A549 (cell line): ENCODE results near the gene AFF2. TPM values are rescaled to one million over a fixed set of nuclear protein-coding genes. Genes with fewer than 3 reads are reported as not detected.

ENCODE experiments used
- ATAC-seq, 2 experiments: fragments of 200-7000 bp in 1 of 2; fragments of >200 bp in 1 of 2; cut with Nextera tagmentation in 1 of 2; cut with Tn5 transposase in 1 of 2; 3 replicates each; pipeline versions ENCODE4 v1.8.0 to v1.9.1; 2018 to 2020; ENCODE audit warnings: mild to moderate bottlenecking in 1 of 2, moderate library complexity in 1 of 2
- CTCF ChIA-PET: fragments of 300-600 bp; sonication (Branson Sonifier 250); formaldehyde crosslinking; extraction: SDS; loops from one replicate; lab custom pipeline; 2021; ENCODE audit warnings: antibody characterized with exemption, inconsistent platforms; lab: Yijun Ruan, JAX
- POLR2A ChIA-PET: fragments of 350-600 bp; formaldehyde crosslinking; extraction: SDS; loops from one replicate; lab custom pipeline; 2021; ENCODE audit warnings: antibody characterized with exemption, inconsistent platforms; lab: Yijun Ruan, JAX
- DNase-seq, 2 experiments: peaks; one replicate each; pipeline versions ENCODE4 v3.0.0 to v3.0.0-alpha.2; 2011 to 2016; ENCODE audit warnings: low read depth in 1 of 2, low spot score in 1 of 2
- FAIRE-seq: peaks from 2 replicates; lab custom pipeline; 2011; peaks lifted over from hg19 to GRCh38; lab: Jason Lieb, UNC
- H3K27ac ChIP-seq, 2 experiments: fragments of >200 bp; sonication (Bioruptor Twin); formaldehyde crosslinking; 3 replicates each; pipeline ENCODE4 v1.5.1; 2016 to 2017
- H3K4me1 ChIP-seq: fragments of >200 bp; sonication (Bioruptor Twin); formaldehyde crosslinking; 3 replicates; pipeline ENCODE4 v1.6.1; 2016
- H3K4me2 ChIP-seq: fragments of >200 bp; sonication (Bioruptor Twin); formaldehyde crosslinking; 3 replicates; pipeline ENCODE4 v1.6.1; 2016
- H3K4me3 ChIP-seq: fragments of >200 bp; sonication (Bioruptor Twin); formaldehyde crosslinking; 3 replicates; pipeline ENCODE4 v1.5.1; 2016
- H3K9me3 ChIP-seq: fragments of >200 bp; sonication (Bioruptor Twin); formaldehyde crosslinking; 3 replicates; pipeline ENCODE4 v1.6.1; 2016
- BHLHE40 ChIP-seq: IDR thresholded peaks from 2 replicates; pipeline ENCODE4 v1.6.1; 2012; ENCODE audit warnings: low read depth, low read length, inconsistent platforms
- CBX8 ChIP-seq: fragments of 200-600 bp; sonication (generic); IDR thresholded peaks from 2 replicates; pipeline ENCODE4 v1.6.1; 2016
- CHD2 ChIP-seq: fragments of 150-350 bp; IDR thresholded peaks from 2 replicates; pipeline ENCODE4 v1.6.1; 2014; ENCODE audit warnings: low read length; ENCODE audit not compliant: partially characterized antibody
- CHD4 ChIP-seq: fragments of 200-600 bp; sonication (generic); IDR thresholded peaks from 2 replicates; pipeline ENCODE4 v1.6.1; 2016; ENCODE audit warnings: antibody characterized with exemption, mild to moderate bottlenecking, borderline replicate concordance
- CTCF ChIP-seq: fragments of >200 bp; sonication (Bioruptor Twin); formaldehyde crosslinking; IDR thresholded peaks from 3 replicates; pipeline ENCODE4 v1.5.1; 2016
- ESRRA ChIP-seq: fragments of 150-350 bp; IDR thresholded peaks from 2 replicates; pipeline ENCODE4 v1.6.1; 2014; ENCODE audit warnings: mild to moderate bottlenecking, low read length, borderline replicate concordance
- FOSB ChIP-seq: fragments of 250-450 bp; sonication (Bioruptor Pico); IDR thresholded peaks from 2 replicates; pipeline ENCODE4 v1.5.0; 2020; ENCODE audit warnings: mild to moderate bottlenecking, moderate library complexity
- GATA3 ChIP-seq: IDR thresholded peaks from 2 replicates; pipeline ENCODE4 v1.6.1; 2012; ENCODE audit warnings: borderline replicate concordance
- HES2 ChIP-seq: fragments of >200 bp; sonication (Bioruptor Twin); formaldehyde crosslinking; IDR thresholded peaks from 2 replicates; pipeline ENCODE4 v1.6.1; 2016
- HEYL ChIP-seq: fragments of 250-450 bp; sonication (Bioruptor Pico); IDR thresholded peaks from 2 replicates; pipeline ENCODE4 v1.8.0; 2021; ENCODE audit warnings: mild to moderate bottlenecking, moderate library complexity
- HOXA7 ChIP-seq: fragments of 250-450 bp; sonication (Bioruptor Pico); IDR thresholded peaks from 2 replicates; pipeline ENCODE4 v1.5.0; 2020; ENCODE audit warnings: mild to moderate bottlenecking, moderate library complexity
- HOXB13 ChIP-seq: fragments of 250-450 bp; sonication (Bioruptor Pico); IDR thresholded peaks from 2 replicates; pipeline ENCODE4 v1.5.0; 2020; ENCODE audit warnings: low read depth, mild to moderate bottlenecking, moderate library complexity
- KDM1A ChIP-seq: fragments of 200-600 bp; sonication (generic); IDR thresholded peaks from 2 replicates; pipeline ENCODE4 v1.6.1; 2016; ENCODE audit warnings: low read depth, mild to moderate bottlenecking
- KDM5A ChIP-seq: fragments of 200-600 bp; sonication (generic); IDR thresholded peaks from 2 replicates; pipeline ENCODE4 v1.6.1; 2016; ENCODE audit warnings: antibody characterized with exemption, mild to moderate bottlenecking
- MAX ChIP-seq: IDR thresholded peaks from 2 replicates; pipeline ENCODE4 v1.6.1; 2012
- MAZ ChIP-seq: fragments of 150-350 bp; IDR thresholded peaks from 2 replicates; pipeline ENCODE4 v1.6.1; 2014; ENCODE audit warnings: antibody characterized with exemption, low read depth, low read length, borderline replicate concordance
- NFE2L2 ChIP-seq: fragments of 150-350 bp; conservative IDR thresholded peaks from 2 replicates; pipeline ENCODE4 v1.6.1; 2014; ENCODE audit warnings: low read length
- NPAS2 ChIP-seq: fragments of 250-450 bp; sonication (Bioruptor Pico); IDR thresholded peaks from 2 replicates; pipeline ENCODE4 v1.8.0; 2022; ENCODE audit warnings: mild to moderate bottlenecking, moderate library complexity, borderline replicate concordance
- POLR2A ChIP-seq: IDR thresholded peaks from 2 replicates; pipeline ENCODE4 v1.6.1; 2012; ENCODE audit warnings: mild to moderate bottlenecking, low read length
- POLR2AphosphoS2 ChIP-seq: conservative IDR thresholded peaks from 2 replicates; pipeline ENCODE4 v1.6.1; 2012; ENCODE audit warnings: low read length, improper control_type of control experiment, inconsistent platforms
- RARB ChIP-seq: fragments of 250-450 bp; sonication (Bioruptor Pico); IDR thresholded peaks from 2 replicates; pipeline ENCODE4 v1.8.0; 2021; ENCODE audit warnings: mild to moderate bottlenecking, moderate library complexity
- RFX5 ChIP-seq: fragments of 450-650 bp; IDR thresholded peaks from 2 replicates; pipeline ENCODE4 v1.7.1; 2014; ENCODE audit warnings: antibody characterized with exemption, mild to moderate bottlenecking, moderate library complexity
- SMC3 ChIP-seq: fragments of >200 bp; sonication (Bioruptor Twin); formaldehyde crosslinking; IDR thresholded peaks from 3 replicates; pipeline ENCODE4 v1.6.1; 2018; ENCODE audit warnings: inconsistent platforms
- ZNF302 ChIP-seq: fragments of 250-450 bp; sonication (Bioruptor Pico); IDR thresholded peaks from 2 replicates; pipeline ENCODE4 v1.9.0; 2021; ENCODE audit warnings: inconsistent platforms, mild to moderate bottlenecking, moderate library complexity
- WGBS: methylation state at CpG from one replicate; pipeline ENCODE4 v1.1.6; 2017; ENCODE audit errors: missing lambda C conversion rate; 5-methylcytosine and 5-hydroxymethylcytosine counted together
- polyA plus RNA-seq, 4 experiments: library from polyadenylated mRNA; depleted of rRNA in 3 of 4; stranded (reverse); fragments of >200 nt; fragmentation: RNase III in 1 of 4; extraction: RNeasy Plus Mini Kit Qiagen cat#74134 plus additional on column Dnase treatment in 1 of 4; gene quantifications; 2 replicates in 3 of 4; 3 replicates in 1 of 4; pipeline ENCODE4 v1.2.3, GENCODE V29; 2011 to 2017
- TF ChIP-seq, protein P1 (sequence below): fragments of 250-450 bp; sonication (Bioruptor Pico); IDR thresholded peaks from 2 replicates; pipeline ENCODE4 v1.5.0; 2020; ENCODE audit warnings: low read depth, mild to moderate bottlenecking, moderate library complexity
- TF ChIP-seq, protein P2 (sequence below): IDR thresholded peaks from 2 replicates; pipeline ENCODE4 v1.6.1; 2012; ENCODE audit warnings: low read depth, borderline replicate concordance
- TF ChIP-seq, protein P3 (sequence below): fragments of 250-450 bp; sonication (Bioruptor Pico); IDR thresholded peaks from 2 replicates; pipeline ENCODE4 v1.5.0; 2021; ENCODE audit warnings: mild to moderate bottlenecking, moderate library complexity, borderline replicate concordance

The AFF2 gene
- polyA plus RNA-seq, 2 of the 4 experiments (the other 2 are of a cell fraction) = 0.04 TPM; not detected in 1

GRCh38 chrX:148691456-148691855 lies 191.0 kb downstream of the AFF2 start:
- FAIRE-seq (no peak), ATAC-seq (no peak), DNase-seq (no peak)
- Histone ChIP-seq H3K9me3 (no peaks in the 10 kb centered on the region), H3K27ac (no peak overlapping the region), H3K4me2 (no peak overlapping the region), H3K4me1 (no peaks in the 10 kb centered on the region)
- POLR2A ChIA-PET = no interaction called here
- CTCF ChIA-PET = no interaction called here
- TF ChIP-seq, protein P1, sequence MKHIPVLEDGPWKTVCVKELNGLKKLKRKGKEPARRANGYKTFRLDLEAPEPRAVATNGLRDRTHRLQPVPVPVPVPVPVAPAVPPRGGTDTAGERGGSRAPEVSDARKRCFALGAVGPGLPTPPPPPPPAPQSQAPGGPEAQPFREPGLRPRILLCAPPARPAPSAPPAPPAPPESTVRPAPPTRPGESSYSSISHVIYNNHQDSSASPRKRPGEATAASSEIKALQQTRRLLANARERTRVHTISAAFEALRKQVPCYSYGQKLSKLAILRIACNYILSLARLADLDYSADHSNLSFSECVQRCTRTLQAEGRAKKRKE (CRISPR knock-in tag) = no peak
- TF ChIP-seq CTCF (no peak), NFE2L2 (no peak), KDM5A (no peak), GATA3 (no peak), ESRRA (no peak), RFX5 (no peak), CHD2 (no peak), HOXA7 (CRISPR knock-in tag) (no peak), NPAS2 (CRISPR knock-in tag) (no peak), RARB (no peak), MAZ (no peak), MAX (no peak), KDM1A (no peak), ZNF302 (CRISPR knock-in tag) (no peak), SMC3 (no peak), FOSB (no peak), CHD4 (no peak)
- TF ChIP-seq, protein P2, sequence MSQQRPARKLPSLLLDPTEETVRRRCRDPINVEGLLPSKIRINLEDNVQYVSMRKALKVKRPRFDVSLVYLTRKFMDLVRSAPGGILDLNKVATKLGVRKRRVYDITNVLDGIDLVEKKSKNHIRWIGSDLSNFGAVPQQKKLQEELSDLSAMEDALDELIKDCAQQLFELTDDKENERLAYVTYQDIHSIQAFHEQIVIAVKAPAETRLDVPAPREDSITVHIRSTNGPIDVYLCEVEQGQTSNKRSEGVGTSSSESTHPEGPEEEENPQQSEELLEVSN = no peak
- TF ChIP-seq, protein P3, sequence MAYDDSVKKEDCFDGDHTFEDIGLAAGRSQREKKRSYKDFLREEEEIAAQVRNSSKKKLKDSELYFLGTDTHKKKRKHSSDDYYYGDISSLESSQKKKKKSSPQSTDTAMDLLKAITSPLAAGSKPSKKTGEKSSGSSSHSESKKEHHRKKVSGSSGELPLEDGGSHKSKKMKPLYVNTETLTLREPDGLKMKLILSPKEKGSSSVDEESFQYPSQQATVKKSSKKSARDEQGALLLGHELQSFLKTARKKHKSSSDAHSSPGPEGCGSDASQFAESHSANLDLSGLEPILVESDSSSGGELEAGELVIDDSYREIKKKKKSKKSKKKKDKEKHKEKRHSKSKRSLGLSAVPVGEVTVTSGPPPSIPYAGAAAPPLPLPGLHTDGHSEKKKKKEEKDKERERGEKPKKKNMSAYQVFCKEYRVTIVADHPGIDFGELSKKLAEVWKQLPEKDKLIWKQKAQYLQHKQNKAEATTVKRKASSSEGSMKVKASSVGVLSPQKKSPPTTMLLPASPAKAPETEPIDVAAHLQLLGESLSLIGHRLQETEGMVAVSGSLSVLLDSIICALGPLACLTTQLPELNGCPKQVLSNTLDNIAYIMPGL = no peak
- TF ChIP-seq, all 56 proteins: peak for 0
- H3K4me3 ChIP-seq = no peak overlapping the region
- 0% methylated on average over 2 of the region's 2 CpGs for WGBS

GRCh38 chrX:148695255-148695654 lies 194.8 kb downstream of the AFF2 start:
- DNase-seq = no peak
- Histone ChIP-seq H3K4me3 (no peak overlapping the region), H3K4me2 (no peak overlapping the region)
- no peak for ATAC-seq
- TF ChIP-seq BHLHE40 (no peak), NPAS2 (CRISPR knock-in tag) (no peak), CBX8 (no peak), CHD2 (no peak), MAX (no peak), POLR2AphosphoS2 (no peak), HEYL (CRISPR knock-in tag) (no peak), ESRRA (no peak), HES2 (no peak), HOXB13 (no peak), POLR2A (no peak)
- TF ChIP-seq, all 56 proteins: peak for 0
- POLR2A ChIA-PET = no interaction called here
- CTCF ChIA-PET = no interaction called here
- Histone ChIP-seq H3K4me1 (no peaks in the 10 kb centered on the region), H3K27ac (no peak overlapping the region), H3K9me3 (no peaks in the 10 kb centered on the region)
- whole genome bisulfite sequencing = 0% methylated on average over 3 of the region's 3 CpGs
- no peak for FAIRE-seq
